ENCODE data around the gene PMF1. TPM values are rescaled to one million over a fixed set of nuclear protein-coding genes. Genes with fewer than 3 reads are reported as not detected.
A peak's percentile ranks its signal among the peaks of the same experiment; 100 is the strongest.
"Not testable (repeated sequence)": the region's sequence is repeated elsewhere in the genome, so short reads cannot be mapped to it uniquely, and the experiment has no call there.

PMF1 gene
- total RNA-seq, 4 donors from 2014 or later: 40.8 to 64.9 (median 53.5) TPM

GRCh38 chr1:156214024-156214748 lies 1.4 kb downstream of the PMF1 start:
- intact Hi-C loops (cut with DNase I): no loop called here
- TF ChIP-seq CTCF (IDR thresholded peaks at IDR 0.05) (no peak), POLR2A (IDR thresholded peaks at IDR 0.05) (no peak)
- Histone ChIP-seq H3K9me3 (no peaks in the 10 kb centered on the region), H3K4me1 (peaks cover 19 to 59% (median 29%) of the 10 kb centered on the region in 3 donors), H3K27ac (peak overlapping the region; percentile 95 to 98 (median 96)), H3K4me3 (peak overlapping the region; percentile 63 to 76 (median 70)), H3K36me3 (peaks cover 0 to 49% (median 4%) of the 10 kb centered on the region in 3 donors), H3K27me3 (no peaks in the 10 kb centered on the region)
- no peak for DNase-seq
- 55 to 71% methylated on average over 15 to 16 of the region's 16 CpGs for WGBS, 2 donors

GRCh38 chr1:156216361-156217086 lies 3.7 kb downstream of the PMF1 start:
- Histone ChIP-seq H3K4me1 (peaks cover 19 to 62% (median 29%) of the 10 kb centered on the region in 3 donors), H3K36me3 (peaks cover 0 to 49% (median 6%) of the 10 kb centered on the region in 3 donors)
- WGBS, 2 donors: 96 to 97% methylated on average over 23 to 29 of the region's 55 CpGs
- DNase-seq; intact Hi-C loops (cut with DNase I); H3K4me3 ChIP-seq; H3K9me3 ChIP-seq; H3K27ac ChIP-seq; H3K27me3 ChIP-seq: not testable (repeated sequence)

- DNase-seq: no peak
Observed at GRCh38 chr1:156217871-156218270, 5.1 kb downstream of the PMF1 start.

GRCh38 chr1:156220226-156220625 lies 7.4 kb downstream of the PMF1 start:
- no peak for DNase-seq
- TF ChIP-seq POLR2A (IDR thresholded peaks at IDR 0.05) (no peak), CTCF (IDR thresholded peaks at IDR 0.05) (no peak)
- intact Hi-C loops (cut with DNase I): no loop called here
- WGBS, 2 donors: 92 to 93% methylated on average over 9 of the region's 9 CpGs
- peaks cover 9 to 40% (median 13%) of the 10 kb centered on the region in 3 donors for H3K4me1 ChIP-seq
- no peaks in the 10 kb centered on the region for H3K27me3 ChIP-seq
- H3K9me3 ChIP-seq: no peaks in the 10 kb centered on the region
- H3K4me3 ChIP-seq: no peak overlapping the region
- no peak overlapping the region for H3K27ac ChIP-seq
- H3K36me3 ChIP-seq: peaks cover 5 to 77% (median 12%) of the 10 kb centered on the region in 3 donors

More at GRCh38 chr1:156217871-156218270, 5.1 kb downstream of the PMF1 start:
- WGBS, 2 donors: 12 to 16% methylated on average over 2 of the region's 2 CpGs
- H3K9me3 ChIP-seq: no peaks in the 10 kb centered on the region
- peaks cover 15 to 53% (median 25%) of the 10 kb centered on the region in 3 donors for H3K4me1 ChIP-seq
- H3K27ac ChIP-seq: peak overlapping the region; percentile 49 to 72 (median 60)
- intact Hi-C loops (cut with DNase I): no loop called here
- TF ChIP-seq CTCF (IDR thresholded peaks at IDR 0.05) (no peak), POLR2A (IDR thresholded peaks at IDR 0.05) (no peak)
- H3K4me3 ChIP-seq: no peak overlapping the region
- H3K27me3 ChIP-seq: no peaks in the 10 kb centered on the region
- H3K36me3 ChIP-seq: peaks cover 0 to 59% (median 12%) of the 10 kb centered on the region in 3 donors

GRCh38 chr1:156221986-156222692 lies 9.3 kb downstream of the PMF1 start:
- H3K9me3 ChIP-seq: no peaks in the 10 kb centered on the region

More at GRCh38 chr1:156221986-156222692, 9.3 kb downstream of the PMF1 start:
- intact Hi-C loops (cut with DNase I): no loop called here
- whole genome bisulfite sequencing, 2 donors: 75 to 93% methylated on average over 8 of the region's 13 CpGs
- Histone ChIP-seq H3K27ac (no peak overlapping the region), H3K4me1 (peaks cover 9 to 36% (median 13%) of the 10 kb centered on the region in 3 donors), H3K36me3 (peaks cover 8 to 79% (median 12%) of the 10 kb centered on the region in 3 donors), H3K4me3 (no peak overlapping the region), H3K27me3 (no peaks in the 10 kb centered on the region)
- DNase-seq: no peak
- no peak for TF ChIP-seq POLR2A (IDR thresholded peaks at IDR 0.05)
- TF ChIP-seq CTCF (IDR thresholded peaks at IDR 0.05): no peak

Measured in esophagus squamous epithelium (tissue), 5 donors.